Measurements from ENCODE around the gene SHC1. TPM values are rescaled to one million over a fixed set of nuclear protein-coding genes. Genes with fewer than 3 reads are reported as not detected.
A peak's percentile ranks its signal among the peaks of the same experiment; 100 is the strongest.

Gene SHC1
- total RNA-seq, 1 donor from 2014 or later: 43.3 TPM

DNA sequence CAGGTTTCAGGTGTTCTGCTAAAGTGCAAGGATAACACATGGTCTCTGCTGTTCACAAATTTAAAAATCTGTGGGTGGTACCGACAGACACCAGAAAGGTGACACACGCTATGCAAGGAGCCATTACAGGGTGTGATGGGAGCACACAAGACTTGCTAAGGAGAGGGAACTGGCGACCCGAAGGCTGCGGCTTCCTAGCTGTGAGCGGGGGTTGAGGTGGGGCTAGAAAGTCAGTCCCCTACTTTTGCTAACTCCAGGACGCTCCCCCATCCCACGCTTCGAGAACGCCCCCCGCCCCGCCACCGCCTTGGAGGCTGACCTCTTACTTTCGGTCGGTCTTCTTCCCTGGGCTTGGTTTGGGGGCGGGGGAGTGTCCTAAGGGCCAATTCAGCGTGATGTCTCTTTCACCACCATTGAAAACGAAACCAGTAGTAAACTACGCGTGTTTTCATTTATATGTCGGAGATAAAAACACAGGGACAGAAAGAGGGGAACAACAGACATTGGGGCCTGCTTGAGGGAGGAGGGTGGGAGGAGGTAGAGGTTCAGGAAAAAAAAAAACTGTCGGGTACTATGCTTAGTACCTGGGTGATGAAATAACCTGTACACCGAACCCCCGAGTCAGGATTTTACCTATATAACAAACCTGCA lies 5.0 kb upstream of the SHC1 start:
- peaks cover 7% of the 10 kb centered on the region for H3K36me3 Mint-ChIP-seq (ENCODE audit: insufficient read depth)
- no peaks in the 10 kb centered on the region for H3K27me3 Mint-ChIP-seq
- no peak overlapping the region for H3K27ac Mint-ChIP-seq
- H3K9me3 Mint-ChIP-seq (ENCODE audit: low read depth): no peaks in the 10 kb centered on the region
- no peak overlapping the region for H3K4me3 Mint-ChIP-seq (ENCODE audit: low read depth)
- TF ChIP-seq, protein P1, sequence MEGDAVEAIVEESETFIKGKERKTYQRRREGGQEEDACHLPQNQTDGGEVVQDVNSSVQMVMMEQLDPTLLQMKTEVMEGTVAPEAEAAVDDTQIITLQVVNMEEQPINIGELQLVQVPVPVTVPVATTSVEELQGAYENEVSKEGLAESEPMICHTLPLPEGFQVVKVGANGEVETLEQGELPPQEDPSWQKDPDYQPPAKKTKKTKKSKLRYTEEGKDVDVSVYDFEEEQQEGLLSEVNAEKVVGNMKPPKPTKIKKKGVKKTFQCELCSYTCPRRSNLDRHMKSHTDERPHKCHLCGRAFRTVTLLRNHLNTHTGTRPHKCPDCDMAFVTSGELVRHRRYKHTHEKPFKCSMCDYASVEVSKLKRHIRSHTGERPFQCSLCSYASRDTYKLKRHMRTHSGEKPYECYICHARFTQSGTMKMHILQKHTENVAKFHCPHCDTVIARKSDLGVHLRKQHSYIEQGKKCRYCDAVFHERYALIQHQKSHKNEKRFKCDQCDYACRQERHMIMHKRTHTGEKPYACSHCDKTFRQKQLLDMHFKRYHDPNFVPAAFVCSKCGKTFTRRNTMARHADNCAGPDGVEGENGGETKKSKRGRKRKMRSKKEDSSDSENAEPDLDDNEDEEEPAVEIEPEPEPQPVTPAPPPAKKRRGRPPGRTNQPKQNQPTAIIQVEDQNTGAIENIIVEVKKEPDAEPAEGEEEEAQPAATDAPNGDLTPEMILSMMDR (IDR thresholded peaks at IDR 0.05; ENCODE audit: unreplicated experiment): no peak
- DNase-seq (ENCODE audit: low spot score, unreplicated experiment): no peak
- H3K4me1 Mint-ChIP-seq (ENCODE audit: low read depth): peaks cover 26% of the 10 kb centered on the region

DNA sequence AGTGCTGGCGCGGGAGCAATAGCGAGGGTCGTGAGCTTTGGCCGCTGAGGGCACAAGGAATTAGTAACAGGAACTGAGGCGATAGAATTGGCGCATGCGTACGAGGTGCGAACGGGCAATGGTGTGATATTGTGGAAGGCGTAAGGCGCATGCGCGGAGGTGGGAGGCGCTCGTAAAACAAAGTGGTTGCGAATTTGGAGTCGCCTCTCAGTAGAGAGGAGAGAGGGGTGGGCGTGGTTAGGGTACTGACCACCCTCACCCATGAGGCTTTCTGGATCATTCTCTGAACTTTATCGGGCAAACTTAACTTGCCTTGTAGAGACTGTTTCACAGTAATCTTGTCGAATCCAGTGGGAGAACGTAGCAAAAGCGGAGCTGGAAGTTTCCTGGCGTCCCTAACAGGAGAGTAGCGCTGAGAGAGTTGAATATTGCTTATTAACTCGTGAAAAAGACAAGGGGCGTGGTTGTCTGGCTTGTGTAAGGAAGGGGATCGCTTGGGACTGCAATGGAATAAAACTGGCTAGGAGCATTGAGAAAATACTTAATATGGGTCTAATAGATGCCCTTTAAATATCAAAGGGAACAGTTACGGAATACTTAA lies 4.4 kb upstream of the SHC1 start:
- DNase-seq (ENCODE audit: low spot score, unreplicated experiment): peak; percentile 88
- Mint-ChIP-seq H3K36me3 (ENCODE audit: insufficient read depth) (peaks cover 7% of the 10 kb centered on the region), H3K27me3 (no peaks in the 10 kb centered on the region), H3K4me1 (ENCODE audit: low read depth) (peaks cover 26% of the 10 kb centered on the region), H3K27ac (no peak overlapping the region), H3K4me3 (ENCODE audit: low read depth) (no peak overlapping the region), H3K9me3 (ENCODE audit: low read depth) (no peaks in the 10 kb centered on the region)
- TF ChIP-seq, protein P1 (IDR thresholded peaks at IDR 0.05; ENCODE audit: unreplicated experiment): no peak

DNA sequence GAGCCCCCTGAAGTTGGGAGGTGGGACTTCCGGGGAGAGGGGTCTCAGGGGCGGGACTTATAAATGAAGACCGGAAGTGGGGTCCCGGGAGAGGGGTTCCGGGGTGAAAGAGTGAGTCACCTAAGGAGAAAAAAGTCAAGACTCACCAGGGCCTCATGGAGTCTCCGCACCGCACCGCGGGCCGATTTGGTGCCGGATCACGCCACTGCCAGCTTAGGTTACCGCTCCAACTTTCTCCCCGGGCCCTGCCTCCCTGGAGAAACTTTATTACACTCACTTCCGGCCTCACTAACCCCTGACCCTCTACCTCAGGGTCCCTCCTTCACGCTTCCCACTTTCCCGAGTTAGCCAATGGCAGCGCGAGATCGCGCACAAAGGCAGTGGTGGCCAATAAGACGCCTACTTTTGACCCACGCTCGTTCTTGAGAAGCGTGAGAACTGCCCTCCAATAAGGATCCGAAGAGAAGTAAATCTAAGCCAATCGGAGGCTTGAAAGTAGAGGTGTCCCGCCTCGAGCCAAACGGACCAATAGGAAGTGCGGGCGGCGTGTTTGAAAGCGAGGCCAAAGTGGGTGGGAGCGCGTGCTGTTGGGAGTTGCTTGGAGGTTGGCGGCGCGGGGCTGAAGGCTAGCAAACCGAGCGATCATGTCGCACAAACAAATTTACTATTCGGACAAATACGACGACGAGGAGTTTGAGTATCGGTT lies 3.7 kb upstream of the SHC1 start, which contains the start of gene CKS1B:
Gene CKS1B (plus strand): TSS at position 580 of the 706 bp plus-strand sequence. CDS start 65 bp downstream, at position 645.
- TF ChIP-seq, protein P1 (IDR thresholded peaks at IDR 0.05; ENCODE audit: unreplicated experiment): no peak
- Mint-ChIP-seq H3K27ac (no peak within 1 kb of the TSS), H3K4me1 (ENCODE audit: low read depth) (peaks cover 31% of the 10 kb centered on the region), H3K9me3 (ENCODE audit: low read depth) (no peaks in the 10 kb centered on the region), H3K4me3 (ENCODE audit: low read depth) (no peak within 1 kb of the TSS), H3K36me3 (ENCODE audit: insufficient read depth) (peaks cover 4% of the 10 kb centered on the region), H3K27me3 (no peaks in the 10 kb centered on the region)
- DNase-seq (ENCODE audit: low spot score, unreplicated experiment): peak; percentile 90

DNA sequence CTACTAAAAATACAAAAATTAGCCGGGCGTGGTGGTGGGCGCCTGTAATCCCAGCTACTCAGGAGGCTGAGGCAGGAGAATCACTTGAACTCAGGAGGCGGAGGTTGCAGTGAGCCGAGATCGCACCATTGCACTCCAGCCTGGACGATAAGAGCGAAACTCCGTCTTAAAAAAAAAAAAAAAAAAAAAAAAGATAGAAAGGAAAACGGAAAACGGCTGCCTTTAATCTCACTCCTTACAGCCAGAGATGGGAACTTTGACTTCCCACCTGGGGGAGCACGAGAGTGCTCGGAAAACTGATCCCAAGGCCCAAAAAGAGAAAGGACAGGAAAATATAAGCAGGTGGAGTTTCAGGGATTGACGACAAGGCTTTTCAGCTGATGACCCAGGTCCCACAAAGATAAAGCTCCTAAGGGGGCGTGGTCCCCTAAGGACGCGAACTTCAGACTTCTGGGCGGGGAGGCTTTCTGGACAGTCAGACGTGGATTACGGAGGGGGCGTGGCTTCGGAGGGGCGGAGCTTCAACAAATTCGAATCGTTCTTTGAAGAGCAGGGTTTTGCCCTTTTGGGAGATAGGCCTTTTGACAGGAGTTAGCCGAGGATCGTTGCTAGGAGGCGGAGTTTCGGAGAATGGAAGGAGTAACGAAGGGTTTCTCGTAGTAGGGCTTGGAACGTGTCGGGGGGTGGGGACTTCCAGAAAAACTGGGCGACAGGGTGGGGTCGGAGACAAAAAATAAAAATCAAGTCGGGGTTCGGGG lies 3.0 kb upstream of the SHC1 start:
- TF ChIP-seq, protein P1 (IDR thresholded peaks at IDR 0.05; ENCODE audit: unreplicated experiment): peak; percentile 20
- H3K27ac Mint-ChIP-seq: no peak overlapping the region
- DNase-seq (ENCODE audit: low spot score, unreplicated experiment): peak; percentile 89
- H3K4me1 Mint-ChIP-seq (ENCODE audit: low read depth): peaks cover 32% of the 10 kb centered on the region
- no peak overlapping the region for H3K4me3 Mint-ChIP-seq (ENCODE audit: low read depth)
- peaks cover 1% of the 10 kb centered on the region for H3K36me3 Mint-ChIP-seq (ENCODE audit: insufficient read depth)
- H3K9me3 Mint-ChIP-seq (ENCODE audit: low read depth): no peaks in the 10 kb centered on the region
- H3K27me3 Mint-ChIP-seq: no peaks in the 10 kb centered on the region
